ENCODE data around the gene GFRA4.

The GFRA4 gene

GRCh38 chr20:3673221-3674070 is 10.2 kb upstream of the GFRA4 start:
- no peak for DNase-seq (ENCODE audit: low read depth)
- H3K4me3 ChIP-seq (ENCODE audit: low read length) = no peak overlapping the region
- no peak for TF ChIP-seq CTCF (conservative IDR thresholded peaks at IDR 0.05; ENCODE audit: low read length)

- no peak overlapping the region for H3K4me3 ChIP-seq (ENCODE audit: low read length)
- no peak for DNase-seq (ENCODE audit: low read depth)
- TF ChIP-seq CTCF (conservative IDR thresholded peaks at IDR 0.05; ENCODE audit: low read length) = no peak
Observed at GRCh38 chr20:3672547-3673171, 9.5 kb upstream of the GFRA4 start.

GRCh38 chr20:3671986-3672546 is 8.9 kb upstream of the GFRA4 start:
- TF ChIP-seq CTCF (conservative IDR thresholded peaks at IDR 0.05; ENCODE audit: low read length) = no peak
- no peak overlapping the region for H3K4me3 ChIP-seq (ENCODE audit: low read length)
- DNase-seq (ENCODE audit: low read depth) = no peak

- H3K4me3 ChIP-seq (ENCODE audit: low read length) = no peak overlapping the region
- TF ChIP-seq CTCF (conservative IDR thresholded peaks at IDR 0.05; ENCODE audit: low read length) = no peak
- DNase-seq (ENCODE audit: low read depth) = no peak
Observed at GRCh38 chr20:3670945-3671344, 7.7 kb upstream of the GFRA4 start.

- TF ChIP-seq CTCF (conservative IDR thresholded peaks at IDR 0.05; ENCODE audit: low read length) = no peak; the same call in 1 of the 2 replicates
- DNase-seq (ENCODE audit: low read depth) = no peak
- H3K4me3 ChIP-seq (ENCODE audit: low read length) = no peak overlapping the region
Observed at GRCh38 chr20:3670511-3670910, 7.3 kb upstream of the GFRA4 start.

- no peak for DNase-seq (ENCODE audit: low read depth)
- TF ChIP-seq CTCF (conservative IDR thresholded peaks at IDR 0.05; ENCODE audit: low read length) = no peak
- H3K4me3 ChIP-seq (ENCODE audit: low read length) = no peak overlapping the region
Observed at GRCh38 chr20:3669710-3670367, 6.6 kb upstream of the GFRA4 start.
